Thoracic aorta (tissue), 2 donors: ENCODE data around the gene ZC3H12A. TPM values are rescaled to one million over a fixed set of nuclear protein-coding genes. Genes with fewer than 3 reads are reported as not detected.

Source experiments
- ATAC-seq: fragments of 150-250 bp; one replicate; pipeline ENCODE4 v1.8.0; 2017; ENCODE audit warnings: low read depth; ENCODE audit not compliant: insufficient number of reproducible peaks, low FRiP score
- DNase-seq: peaks from one replicate; pipeline ENCODE4 v3.0.0-alpha.2; 2020; ENCODE audit warnings: low spot score
- H3K27ac ChIP-seq, 2 donors: fragments of 200-600 bp; sonication (generic); 1 replicate in 1 of 2; 2 replicates in 1 of 2; pipeline ENCODE4 v1.5.1; 2016; ENCODE audit warnings: mild to moderate bottlenecking in 2 of 2, moderate library complexity in 2 of 2
- H3K27me3 ChIP-seq: fragments of 200-600 bp; sonication (generic); replicated peaks from 2 replicates; pipeline ENCODE4 v1.6.0; 2016; ENCODE audit warnings: mild to moderate bottlenecking; ENCODE audit not compliant: insufficient read depth
- H3K36me3 ChIP-seq: fragments of 200-600 bp; sonication (generic); one replicate; pipeline ENCODE4 v1.5.1; 2016
- H3K4me1 ChIP-seq, 2 donors: fragments of 200-600 bp; sonication (generic); 1 replicate in 1 of 2; 2 replicates in 1 of 2; pipeline versions ENCODE4 v1.5.1 to v1.6.0; 2016; ENCODE audit warnings: low read depth in 2 of 2, mild to moderate bottlenecking in 1 of 2; ENCODE audit not compliant: control insufficient read depth in 1 of 2
- H3K4me3 ChIP-seq: fragments of 200-600 bp; sonication (generic); 2 replicates; pipeline ENCODE4 v1.5.1; 2016; ENCODE audit warnings: mild to moderate bottlenecking
- H3K9me3 ChIP-seq: fragments of 200-600 bp; sonication (generic); 2 replicates; pipeline ENCODE4 v1.5.1; 2016
- total RNA-seq, 2 donors: library from RNA; depleted of rRNA; stranded (reverse); fragments of >200 nt; gene quantifications; one replicate each; pipeline versions ENCODE4 v1.1.0 to v1.2.3, GENCODE V29; 2016
- TF ChIP-seq, protein P1 (sequence below): fragments of 200-600 bp; sonication (generic); IDR thresholded peaks from one replicate; pipeline ENCODE4 v1.5.1; 2019; ENCODE audit warnings: antibody characterized with exemption

ZC3H12A gene
- total RNA-seq, 2 donors from 2014 or later, result 22.1 to 32.4 TPM

DNA sequence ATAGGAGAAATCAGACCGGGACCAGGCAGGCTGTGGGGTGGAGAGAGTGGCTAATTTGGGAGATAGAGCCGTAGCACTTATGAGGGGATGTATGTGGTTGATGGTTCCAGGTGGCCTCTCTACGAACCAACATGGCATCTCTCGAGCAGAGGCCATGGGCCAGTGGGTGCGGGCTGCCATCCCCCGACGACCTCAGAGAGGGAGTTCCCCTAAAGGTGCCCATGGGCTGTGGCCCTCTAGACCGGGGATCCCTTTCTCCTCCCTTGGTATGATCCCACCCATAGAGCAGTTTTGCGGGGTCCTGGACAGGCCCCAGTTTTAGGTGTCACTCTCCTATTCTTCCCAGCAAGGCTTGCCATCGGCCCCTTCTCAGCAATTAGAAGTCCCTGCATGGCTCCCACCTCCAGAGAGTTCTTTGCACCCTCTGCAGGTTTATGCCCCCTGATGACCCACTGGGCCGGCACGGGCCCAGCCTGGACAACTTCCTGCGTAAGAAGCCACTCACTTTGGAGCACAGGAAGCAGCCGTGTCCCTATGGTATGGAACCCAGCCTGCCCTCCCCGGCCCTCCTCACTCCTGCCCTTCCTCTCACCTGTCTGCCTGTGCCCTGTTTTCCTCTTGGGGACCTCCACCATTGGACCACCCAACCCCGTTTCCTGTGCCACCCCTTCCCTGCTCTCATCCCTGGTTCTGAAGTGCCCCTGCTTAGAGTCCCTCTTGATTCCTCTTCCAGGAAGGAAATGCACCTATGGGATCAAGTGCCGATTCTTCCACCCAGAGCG, 7.8 kb downstream of the ZC3H12A start:
- Histone ChIP-seq H3K9me3 (no peaks in the 10 kb centered on the region), H3K4me3 (no peak overlapping the region), H3K36me3 (peaks cover 39% of the 10 kb centered on the region), H3K27ac (peak overlapping the region; percentile 95 to 98), H3K4me1 (peaks cover 53 to 75% of the 10 kb centered on the region in 2 donors), H3K27me3 (no peaks in the 10 kb centered on the region)
- ATAC-seq, result no peak
- no peak for DNase-seq
- TF ChIP-seq, protein P1, sequence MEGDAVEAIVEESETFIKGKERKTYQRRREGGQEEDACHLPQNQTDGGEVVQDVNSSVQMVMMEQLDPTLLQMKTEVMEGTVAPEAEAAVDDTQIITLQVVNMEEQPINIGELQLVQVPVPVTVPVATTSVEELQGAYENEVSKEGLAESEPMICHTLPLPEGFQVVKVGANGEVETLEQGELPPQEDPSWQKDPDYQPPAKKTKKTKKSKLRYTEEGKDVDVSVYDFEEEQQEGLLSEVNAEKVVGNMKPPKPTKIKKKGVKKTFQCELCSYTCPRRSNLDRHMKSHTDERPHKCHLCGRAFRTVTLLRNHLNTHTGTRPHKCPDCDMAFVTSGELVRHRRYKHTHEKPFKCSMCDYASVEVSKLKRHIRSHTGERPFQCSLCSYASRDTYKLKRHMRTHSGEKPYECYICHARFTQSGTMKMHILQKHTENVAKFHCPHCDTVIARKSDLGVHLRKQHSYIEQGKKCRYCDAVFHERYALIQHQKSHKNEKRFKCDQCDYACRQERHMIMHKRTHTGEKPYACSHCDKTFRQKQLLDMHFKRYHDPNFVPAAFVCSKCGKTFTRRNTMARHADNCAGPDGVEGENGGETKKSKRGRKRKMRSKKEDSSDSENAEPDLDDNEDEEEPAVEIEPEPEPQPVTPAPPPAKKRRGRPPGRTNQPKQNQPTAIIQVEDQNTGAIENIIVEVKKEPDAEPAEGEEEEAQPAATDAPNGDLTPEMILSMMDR, result no peak

DNA sequence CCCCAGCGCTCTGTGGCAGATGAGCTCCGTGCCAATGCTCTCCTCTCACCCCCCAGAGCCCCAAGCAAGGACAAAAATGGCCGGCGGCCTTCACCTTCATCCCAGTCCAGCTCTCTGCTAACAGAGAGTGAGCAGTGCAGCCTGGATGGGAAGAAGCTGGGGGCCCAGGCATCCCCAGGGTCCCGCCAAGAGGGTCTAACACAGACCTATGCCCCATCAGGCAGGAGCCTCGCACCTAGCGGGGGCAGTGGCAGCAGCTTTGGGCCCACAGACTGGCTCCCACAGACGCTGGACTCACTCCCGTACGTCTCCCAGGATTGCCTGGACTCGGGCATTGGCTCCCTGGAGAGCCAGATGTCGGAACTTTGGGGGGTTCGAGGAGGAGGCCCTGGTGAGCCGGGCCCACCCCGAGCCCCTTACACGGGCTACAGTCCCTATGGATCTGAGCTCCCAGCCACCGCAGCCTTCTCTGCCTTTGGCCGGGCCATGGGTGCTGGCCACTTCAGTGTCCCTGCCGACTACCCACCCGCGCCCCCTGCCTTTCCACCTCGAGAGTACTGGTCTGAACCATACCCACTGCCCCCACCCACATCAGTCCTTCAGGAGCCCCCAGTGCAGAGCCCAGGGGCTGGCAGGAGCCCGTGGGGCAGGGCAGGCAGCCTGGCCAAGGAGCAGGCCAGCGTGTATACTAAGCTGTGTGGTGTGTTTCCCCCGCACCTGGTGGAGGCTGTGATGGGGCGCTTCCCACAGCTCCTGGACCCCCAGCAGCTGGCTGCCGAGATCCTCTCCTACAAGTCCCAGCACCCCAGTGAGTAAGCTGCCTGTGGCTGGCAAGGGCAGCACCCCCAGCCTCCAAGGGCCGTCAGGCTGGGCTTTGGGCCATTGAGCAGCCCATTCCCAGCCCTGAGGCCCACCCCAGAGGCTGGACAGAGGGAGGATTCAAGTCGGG, 8.7 kb downstream of the ZC3H12A start:
- Histone ChIP-seq H3K36me3 (peaks cover 39% of the 10 kb centered on the region), H3K4me3 (no peak overlapping the region), H3K4me1 (peaks cover 45 to 73% of the 10 kb centered on the region in 2 donors), H3K9me3 (no peaks in the 10 kb centered on the region), H3K27ac (peak overlapping the region; percentile 85 to 95), H3K27me3 (no peaks in the 10 kb centered on the region)
- ATAC-seq (no peak), DNase-seq (no peak)
- TF ChIP-seq, protein P1, result no peak

DNA sequence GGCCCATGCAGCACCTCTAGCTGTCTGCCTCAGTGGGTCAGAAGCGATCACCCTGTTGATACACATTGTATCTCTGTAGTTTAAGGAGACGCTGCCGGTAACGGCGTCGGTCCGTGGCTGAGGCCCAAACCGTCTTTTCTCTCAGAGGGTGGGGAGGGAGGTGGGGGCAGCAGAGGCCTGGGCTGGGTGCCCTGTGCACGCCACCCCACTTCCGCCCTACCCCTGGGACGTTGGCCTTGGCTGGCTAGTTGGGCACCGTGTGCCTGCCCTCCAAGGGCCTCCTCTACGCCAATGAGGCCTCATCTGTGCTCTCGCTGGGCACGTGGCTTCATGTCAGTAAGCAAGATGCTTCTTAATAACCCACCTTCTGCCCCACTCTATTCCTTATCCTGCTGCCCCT, 9.4 kb downstream of the ZC3H12A start:
- Histone ChIP-seq H3K4me1 (peaks cover 41 to 66% of the 10 kb centered on the region in 2 donors), H3K36me3 (peaks cover 39% of the 10 kb centered on the region), H3K4me3 (no peak overlapping the region), H3K27ac (peak overlapping the region; percentile 85 to 95), H3K27me3 (no peaks in the 10 kb centered on the region), H3K9me3 (no peaks in the 10 kb centered on the region)
- ATAC-seq (no peak), DNase-seq (no peak)
- TF ChIP-seq, protein P1, result no peak

DNA sequence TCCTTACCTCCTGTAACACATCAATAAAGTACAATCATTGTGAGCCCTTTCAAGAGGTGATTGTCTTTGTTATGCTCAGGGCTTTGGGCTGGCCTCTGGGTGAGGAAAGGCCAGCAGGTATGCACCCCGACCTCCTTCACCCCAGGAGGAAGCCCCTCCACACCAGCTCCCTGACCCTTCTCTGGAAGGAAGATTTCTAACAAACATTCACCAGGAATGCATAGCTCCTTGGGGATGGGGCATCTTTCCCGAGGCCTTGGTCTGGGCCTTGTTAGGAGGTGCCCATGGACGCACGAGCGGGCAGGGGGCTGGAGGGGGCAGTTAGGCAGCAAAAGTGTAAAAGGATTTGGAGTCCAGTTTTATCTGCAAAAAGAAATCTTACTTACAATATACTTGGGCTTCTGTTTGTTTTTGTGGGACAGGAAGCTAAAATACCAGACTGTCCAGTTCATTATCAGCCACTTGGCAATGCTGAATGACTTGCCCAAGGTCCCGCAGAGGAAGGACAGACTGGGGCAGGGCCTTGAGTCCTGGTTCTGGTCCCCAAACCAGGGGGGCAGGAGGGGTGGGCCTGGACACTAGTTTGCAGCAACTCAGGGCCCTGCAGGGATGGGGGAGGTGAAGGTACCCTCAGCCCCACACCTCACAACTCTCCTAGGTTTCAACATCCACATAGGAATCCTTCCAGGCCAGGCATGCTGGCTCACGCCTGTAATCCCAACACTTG, 10.1 kb downstream of the ZC3H12A start:
- H3K36me3 ChIP-seq, result peaks cover 39% of the 10 kb centered on the region

More for the DNA sequence above, 10.1 kb downstream of the ZC3H12A start:
- Histone ChIP-seq H3K27ac (peak overlapping the region; percentile 85 to 95), H3K27me3 (no peaks in the 10 kb centered on the region), H3K4me1 (peaks cover 35 to 59% of the 10 kb centered on the region in 2 donors), H3K9me3 (no peaks in the 10 kb centered on the region), H3K4me3 (no peak overlapping the region)
- ATAC-seq, result no peak
- TF ChIP-seq, protein P1, result no peak
- DNase-seq, result no peak
